ENCODE results near the gene DRC3. TPM values are rescaled to one million over a fixed set of nuclear protein-coding genes. Genes with fewer than 3 reads are reported as not detected.

DRC3 gene
- total and polyA plus RNA-seq, 4 donors: 0.61 to 1.5 (median 1.1) TPM

- Histone ChIP-seq H3K27me3 (ENCODE audit: control insufficient read depth in 4 of 4, insufficient read depth in 4 of 4, low read length in 3 of 4) (no peaks in the 10 kb centered on the region), H3K27ac (ENCODE audit: low read depth in 1 of 2, low read length in 2 of 2) (no peak overlapping the region), H3K9me3 (ENCODE audit: control insufficient read depth in 4 of 4, low read length in 3 of 4) (no peaks in the 10 kb centered on the region), H3K4me1 (ENCODE audit: control insufficient read depth in 4 of 4, insufficient read depth in 4 of 4, low read length in 3 of 4) (peaks cover 4 to 29% (median 24%) of the 10 kb centered on the region in 4 donors), H3K36me3 (ENCODE audit: control insufficient read depth in 4 of 4, insufficient read depth in 3 of 4, low read depth in 1 of 4, low read length in 3 of 4) (no peaks in the 10 kb centered on the region), H3K4me3 (ENCODE audit: low read depth in 1 of 3, low read length in 3 of 3) (no peak overlapping the region), H3K9ac (ENCODE audit: low read depth in 1 of 2, low read length in 2 of 2) (no peak overlapping the region)
- no peak for TF ChIP-seq FOXA2 (IDR thresholded peaks at IDR 0.05)
- TF ChIP-seq FOXA1 (IDR thresholded peaks at IDR 0.05): no peak
- TF ChIP-seq RAD21 (IDR thresholded peaks at IDR 0.05): no peak
- TF ChIP-seq HNF4G (IDR thresholded peaks at IDR 0.05): no peak
- TF ChIP-seq RXRA (IDR thresholded peaks at IDR 0.05): no peak
- no peak for TF ChIP-seq REST (IDR thresholded peaks at IDR 0.05)
- TF ChIP-seq TAF1 (conservative IDR thresholded peaks at IDR 0.05): no peak
- no peak for TF ChIP-seq ZBTB33 (IDR thresholded peaks at IDR 0.05)
- WGBS: 84% methylated on average over 2 of the region's 2 CpGs
- no peak for DNase-seq (ENCODE audit: low spot score)
These were observed 63.0 kb downstream of the DRC3 start for GRCh38 chr17:18035704-18036103.

GRCh38 chr17:18037486-18037885 lies 64.8 kb downstream of the DRC3 start:
- H3K4me1 ChIP-seq (ENCODE audit: control insufficient read depth in 4 of 4, insufficient read depth in 4 of 4, low read length in 3 of 4): peaks cover 4 to 35% (median 29%) of the 10 kb centered on the region in 4 donors
- no peak overlapping the region for H3K27ac ChIP-seq (ENCODE audit: low read depth in 1 of 2, low read length in 2 of 2)
- no peaks in the 10 kb centered on the region for H3K9me3 ChIP-seq (ENCODE audit: control insufficient read depth in 4 of 4, low read length in 3 of 4)
- 80% methylated on average over 6 of the region's 6 CpGs for WGBS
- H3K9ac ChIP-seq (ENCODE audit: low read depth in 1 of 2, low read length in 2 of 2): no peak overlapping the region
- TF ChIP-seq YY1 (IDR thresholded peaks at IDR 0.05): no peak
- no peak for TF ChIP-seq HNF4A (conservative IDR thresholded peaks at IDR 0.05)
- TF ChIP-seq HNF4G (IDR thresholded peaks at IDR 0.05): no peak
- no peak for TF ChIP-seq TAF1 (conservative IDR thresholded peaks at IDR 0.05)
- no peak for TF ChIP-seq JUND (IDR thresholded peaks at IDR 0.05)
- TF ChIP-seq EGR1 (IDR thresholded peaks at IDR 0.05; ENCODE audit: low read depth in 2 of 2): no peak
- H3K27me3 ChIP-seq (ENCODE audit: control insufficient read depth in 4 of 4, insufficient read depth in 4 of 4, low read length in 3 of 4): no peaks in the 10 kb centered on the region
- H3K4me3 ChIP-seq (ENCODE audit: low read depth in 1 of 3, low read length in 3 of 3): no peak overlapping the region
- no peak for DNase-seq (ENCODE audit: low spot score)
- H3K36me3 ChIP-seq (ENCODE audit: control insufficient read depth in 4 of 4, insufficient read depth in 3 of 4, low read depth in 1 of 4, low read length in 3 of 4): no peaks in the 10 kb centered on the region

- H3K4me3 ChIP-seq (ENCODE audit: low read depth in 1 of 3, low read length in 3 of 3): peak overlapping the region; percentile 84 to 97 (median 97)
- H3K27ac ChIP-seq (ENCODE audit: low read depth in 1 of 2, low read length in 2 of 2): peak overlapping the region; percentile 18 to 61
- H3K36me3 ChIP-seq (ENCODE audit: control insufficient read depth in 4 of 4, insufficient read depth in 3 of 4, low read depth in 1 of 4, low read length in 3 of 4): no peaks in the 10 kb centered on the region
- no peak for DNase-seq (ENCODE audit: low spot score)
- peaks cover 4 to 35% (median 27%) of the 10 kb centered on the region in 4 donors for H3K4me1 ChIP-seq (ENCODE audit: control insufficient read depth in 4 of 4, insufficient read depth in 4 of 4, low read length in 3 of 4)
- H3K27me3 ChIP-seq (ENCODE audit: control insufficient read depth in 4 of 4, insufficient read depth in 4 of 4, low read length in 3 of 4): no peaks in the 10 kb centered on the region
- 7% methylated on average over 13 of the region's 13 CpGs for WGBS
- H3K9ac ChIP-seq (ENCODE audit: low read depth in 1 of 2, low read length in 2 of 2): peak overlapping the region; percentile 51 to 79
- no peaks in the 10 kb centered on the region for H3K9me3 ChIP-seq (ENCODE audit: control insufficient read depth in 4 of 4, low read length in 3 of 4)
- TF ChIP-seq FOXA1 (IDR thresholded peaks at IDR 0.05) (no peak), HNF4G (IDR thresholded peaks at IDR 0.05) (no peak), SP1 (IDR thresholded peaks at IDR 0.05) (no peak), ZBTB33 (IDR thresholded peaks at IDR 0.05) (no peak), NR2F2 (IDR thresholded peaks at IDR 0.05) (no peak), REST (IDR thresholded peaks at IDR 0.05) (no peak), ATF3 (IDR thresholded peaks at IDR 0.05) (no peak), GABPA (IDR thresholded peaks at IDR 0.05 in 1 of 2, conservative IDR thresholded peaks at IDR 0.05 in 1 of 2) (no peak), EGR1 (IDR thresholded peaks at IDR 0.05; ENCODE audit: low read depth in 2 of 2) (no peak)
These were observed 65.6 kb downstream of the DRC3 start for GRCh38 chr17:18038149-18038850.
